WTC11 (cell line): ENCODE results near the gene CNMD. TPM values are rescaled to one million over a fixed set of nuclear protein-coding genes. Genes with fewer than 3 reads are reported as not detected.
A peak's percentile ranks its signal among the peaks of the same experiment; 100 is the strongest.
"Not testable (repeated sequence)": the region's sequence is repeated elsewhere in the genome, so short reads cannot be mapped to it uniquely, and the experiment has no call there.

ENCODE experiments used
- ATAC-seq: fragments of 200-7000 bp; cut with Tn5 transposase; 2 replicates; pipeline ENCODE4 v1.10.0; 2021; ENCODE audit warnings: mild to moderate bottlenecking, moderate library complexity
- CTCF ChIA-PET: fragments of 300-600 bp; sonication (Branson Sonifier 250); formaldehyde crosslinking; loops from one replicate; lab custom pipeline; 2021; ENCODE audit warnings: antibody characterized with exemption; lab: Charles Lee
- POLR2A ChIA-PET: fragments of 350-600 bp; sonication (Branson Sonifier 250); formaldehyde crosslinking; loops from one replicate; lab custom pipeline; 2021; ENCODE audit warnings: antibody characterized with exemption; lab: Charles Lee
- DNase-seq: peaks from one replicate; pipeline ENCODE4 v3.0.0; 2021; ENCODE audit warnings: low spot score
- H3K27ac Mint-ChIP-seq: 2 replicates; pipeline ENCODE4 v1.8.0; 2021; ENCODE audit warnings: mixed read lengths
- H3K27me3 Mint-ChIP-seq: 2 replicates; pipeline ENCODE4 v1.8.0; 2021; ENCODE audit warnings: low read depth, mild to moderate bottlenecking, moderate library complexity, mixed read lengths
- H3K36me3 Mint-ChIP-seq: 2 replicates; pipeline ENCODE4 v1.8.0; 2021; ENCODE audit warnings: mixed read lengths
- H3K4me1 Mint-ChIP-seq: 2 replicates; pipeline ENCODE4 v1.8.0; 2022; ENCODE audit warnings: mixed read lengths
- H3K4me3 Mint-ChIP-seq: 2 replicates; pipeline ENCODE4 v1.8.0; 2021; ENCODE audit warnings: mild to moderate bottlenecking, moderate library complexity, mixed read lengths
- H3K9me3 Mint-ChIP-seq: 2 replicates; pipeline ENCODE4 v1.8.0; 2021; ENCODE audit warnings: mixed read lengths
- ARID4B ChIP-seq: sonication (generic); formaldehyde crosslinking; IDR thresholded peaks from 2 replicates; pipeline ENCODE4 v1.8.0; 2023; ENCODE audit warnings: missing genetic modification reagents, mild to moderate bottlenecking, borderline replicate concordance
- ATF1 ChIP-seq: sonication (generic); formaldehyde crosslinking; IDR thresholded peaks from 2 replicates; pipeline ENCODE4 v1.8.1; 2023; ENCODE audit warnings: mild to moderate bottlenecking, moderate library complexity, missing genetic modification reagents
- E2F4 ChIP-seq: sonication (generic); formaldehyde crosslinking; IDR thresholded peaks from 2 replicates; pipeline ENCODE4 v1.8.1; 2022; ENCODE audit warnings: low read depth, mild to moderate bottlenecking, moderate library complexity, missing genetic modification reagents, borderline replicate concordance
- KAT7 ChIP-seq: sonication (generic); formaldehyde crosslinking; IDR thresholded peaks from 2 replicates; pipeline ENCODE4 v1.8.1; 2023; ENCODE audit warnings: missing genetic modification reagents, mild to moderate bottlenecking, borderline replicate concordance
- NR1H2 ChIP-seq: sonication (generic); formaldehyde crosslinking; IDR thresholded peaks from 2 replicates; pipeline ENCODE4 v1.9.0; 2021; ENCODE audit warnings: mild to moderate bottlenecking, moderate library complexity, missing genetic modification reagents
- PREB ChIP-seq: sonication (generic); formaldehyde crosslinking; IDR thresholded peaks from 2 replicates; pipeline ENCODE4 v1.8.1; 2022; ENCODE audit warnings: mild to moderate bottlenecking, missing genetic modification reagents, moderate library complexity, borderline replicate concordance
- RELA ChIP-seq: sonication (generic); formaldehyde crosslinking; IDR thresholded peaks from 2 replicates; pipeline ENCODE4 v1.8.1; 2022; ENCODE audit warnings: missing genetic modification reagents, mild to moderate bottlenecking, borderline replicate concordance
- ZBTB21 ChIP-seq: sonication (generic); formaldehyde crosslinking; IDR thresholded peaks from 2 replicates; pipeline ENCODE4 v1.8.1; 2023; ENCODE audit warnings: mild to moderate bottlenecking, missing genetic modification reagents, borderline replicate concordance
- total RNA-seq: library from RNA; stranded (reverse); gene quantifications from 3 replicates; pipeline ENCODE4 v1.2.3, GENCODE V29; 2021
- TF ChIP-seq, protein P1 (sequence below): fragments of 250-450 bp; sonication (Bioruptor Pico); IDR thresholded peaks from 2 replicates; pipeline ENCODE4 v1.9.0; 2021; ENCODE audit warnings: mild to moderate bottlenecking
- TF ChIP-seq, protein P2 (sequence below): fragments of 200-600 bp; IDR thresholded peaks from 2 replicates; pipeline ENCODE4 v1.8.0; 2022; ENCODE audit warnings: antibody characterized with exemption

CNMD gene
- total RNA-seq, 1 experiment from 2014 or later = 95.1 TPM

DNA sequence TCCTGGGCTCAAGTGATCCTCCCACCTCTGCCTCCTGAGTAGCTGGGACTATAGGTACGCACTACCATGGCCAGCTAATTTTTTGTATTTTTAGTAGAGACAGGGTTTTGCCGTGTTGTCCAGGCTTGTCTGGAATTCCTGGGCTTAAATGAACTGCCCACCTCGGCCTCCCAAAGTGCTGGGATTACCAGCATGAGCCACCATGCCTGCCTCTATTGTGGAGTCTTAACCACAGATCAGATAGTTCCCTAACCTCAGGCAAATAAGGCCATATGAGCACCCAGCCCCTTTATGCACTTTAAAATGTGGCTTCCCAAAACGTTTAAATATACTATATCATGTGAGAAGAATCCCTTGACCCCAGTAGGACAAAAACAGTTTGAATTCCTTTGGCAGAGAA lies 16.4 kb downstream of the CNMD start:
- Mint-ChIP-seq H3K4me1 (peaks cover 24% of the 10 kb centered on the region), H3K27me3 (peaks cover 6% of the 10 kb centered on the region)

DNA sequence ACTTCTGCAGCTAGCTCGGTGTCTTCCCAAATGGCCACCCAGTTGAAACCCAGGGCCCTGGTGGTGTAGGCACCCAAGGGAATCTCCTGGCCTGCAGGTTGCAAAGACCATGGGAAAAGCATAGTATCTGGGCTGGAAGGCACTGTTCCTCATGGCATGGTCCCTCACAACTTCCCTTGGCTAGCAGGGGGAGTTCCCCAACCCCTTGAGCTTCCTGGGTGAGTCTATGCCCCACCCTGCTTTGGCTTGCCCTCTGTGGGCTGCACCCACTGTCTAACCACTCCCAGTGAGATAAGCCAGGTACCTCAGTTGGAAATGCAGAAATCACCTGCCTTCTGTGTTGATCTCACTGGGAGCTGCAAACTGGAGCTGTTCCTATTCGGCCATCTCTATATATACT lies 18.3 kb downstream of the CNMD start:
- ATAC-seq, H3K27me3 Mint-ChIP-seq, DNase-seq, H3K27ac Mint-ChIP-seq, H3K4me3 Mint-ChIP-seq, POLR2A ChIA-PET: not testable (repeated sequence)
- CTCF ChIA-PET = interaction anchor here (1.5 to 2.0 kb wide), 2 partner anchors 88 to 125 kb away, joined by 5 to 7 read pairs; no protein-coding TSS in a partner anchor
- Mint-ChIP-seq H3K36me3 (peaks cover 84% of the 10 kb centered on the region), H3K4me1 (peaks cover 17% of the 10 kb centered on the region), H3K9me3 (peaks cover 56% of the 10 kb centered on the region)

More for the DNA sequence above, 16.4 kb downstream of the CNMD start:
- no peak overlapping the region for H3K4me3 Mint-ChIP-seq
- ATAC-seq (no peak), DNase-seq (no peak)
- CTCF ChIA-PET = interaction anchor here (1.3 kb wide), 1 partner anchor 15 kb away, joined by 4 read pairs; no protein-coding TSS in a partner anchor
- no peak overlapping the region for H3K27ac Mint-ChIP-seq
- POLR2A ChIA-PET = no interaction called here
- TF ChIP-seq PREB (CRISPR knock-in tag) = no peak
- no peak for TF ChIP-seq ZBTB21 (CRISPR knock-in tag)
- TF ChIP-seq NR1H2 (CRISPR knock-in tag) = no peak
- no peak for TF ChIP-seq KAT7 (CRISPR knock-in tag)
- no peak for TF ChIP-seq ARID4B (CRISPR knock-in tag)
- TF ChIP-seq, protein P1, sequence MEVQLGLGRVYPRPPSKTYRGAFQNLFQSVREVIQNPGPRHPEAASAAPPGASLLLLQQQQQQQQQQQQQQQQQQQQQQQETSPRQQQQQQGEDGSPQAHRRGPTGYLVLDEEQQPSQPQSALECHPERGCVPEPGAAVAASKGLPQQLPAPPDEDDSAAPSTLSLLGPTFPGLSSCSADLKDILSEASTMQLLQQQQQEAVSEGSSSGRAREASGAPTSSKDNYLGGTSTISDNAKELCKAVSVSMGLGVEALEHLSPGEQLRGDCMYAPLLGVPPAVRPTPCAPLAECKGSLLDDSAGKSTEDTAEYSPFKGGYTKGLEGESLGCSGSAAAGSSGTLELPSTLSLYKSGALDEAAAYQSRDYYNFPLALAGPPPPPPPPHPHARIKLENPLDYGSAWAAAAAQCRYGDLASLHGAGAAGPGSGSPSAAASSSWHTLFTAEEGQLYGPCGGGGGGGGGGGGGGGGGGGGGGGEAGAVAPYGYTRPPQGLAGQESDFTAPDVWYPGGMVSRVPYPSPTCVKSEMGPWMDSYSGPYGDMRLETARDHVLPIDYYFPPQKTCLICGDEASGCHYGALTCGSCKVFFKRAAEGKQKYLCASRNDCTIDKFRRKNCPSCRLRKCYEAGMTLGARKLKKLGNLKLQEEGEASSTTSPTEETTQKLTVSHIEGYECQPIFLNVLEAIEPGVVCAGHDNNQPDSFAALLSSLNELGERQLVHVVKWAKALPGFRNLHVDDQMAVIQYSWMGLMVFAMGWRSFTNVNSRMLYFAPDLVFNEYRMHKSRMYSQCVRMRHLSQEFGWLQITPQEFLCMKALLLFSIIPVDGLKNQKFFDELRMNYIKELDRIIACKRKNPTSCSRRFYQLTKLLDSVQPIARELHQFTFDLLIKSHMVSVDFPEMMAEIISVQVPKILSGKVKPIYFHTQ (CRISPR knock-in tag) = no peak
- TF ChIP-seq E2F4 (CRISPR knock-in tag) = no peak
- TF ChIP-seq ATF1 (CRISPR knock-in tag) = no peak
- TF ChIP-seq, protein P2, sequence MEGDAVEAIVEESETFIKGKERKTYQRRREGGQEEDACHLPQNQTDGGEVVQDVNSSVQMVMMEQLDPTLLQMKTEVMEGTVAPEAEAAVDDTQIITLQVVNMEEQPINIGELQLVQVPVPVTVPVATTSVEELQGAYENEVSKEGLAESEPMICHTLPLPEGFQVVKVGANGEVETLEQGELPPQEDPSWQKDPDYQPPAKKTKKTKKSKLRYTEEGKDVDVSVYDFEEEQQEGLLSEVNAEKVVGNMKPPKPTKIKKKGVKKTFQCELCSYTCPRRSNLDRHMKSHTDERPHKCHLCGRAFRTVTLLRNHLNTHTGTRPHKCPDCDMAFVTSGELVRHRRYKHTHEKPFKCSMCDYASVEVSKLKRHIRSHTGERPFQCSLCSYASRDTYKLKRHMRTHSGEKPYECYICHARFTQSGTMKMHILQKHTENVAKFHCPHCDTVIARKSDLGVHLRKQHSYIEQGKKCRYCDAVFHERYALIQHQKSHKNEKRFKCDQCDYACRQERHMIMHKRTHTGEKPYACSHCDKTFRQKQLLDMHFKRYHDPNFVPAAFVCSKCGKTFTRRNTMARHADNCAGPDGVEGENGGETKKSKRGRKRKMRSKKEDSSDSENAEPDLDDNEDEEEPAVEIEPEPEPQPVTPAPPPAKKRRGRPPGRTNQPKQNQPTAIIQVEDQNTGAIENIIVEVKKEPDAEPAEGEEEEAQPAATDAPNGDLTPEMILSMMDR = no peak
- TF ChIP-seq RELA = no peak
- H3K9me3 Mint-ChIP-seq = peaks cover 46% of the 10 kb centered on the region
- peaks cover 74% of the 10 kb centered on the region for H3K36me3 Mint-ChIP-seq

DNA sequence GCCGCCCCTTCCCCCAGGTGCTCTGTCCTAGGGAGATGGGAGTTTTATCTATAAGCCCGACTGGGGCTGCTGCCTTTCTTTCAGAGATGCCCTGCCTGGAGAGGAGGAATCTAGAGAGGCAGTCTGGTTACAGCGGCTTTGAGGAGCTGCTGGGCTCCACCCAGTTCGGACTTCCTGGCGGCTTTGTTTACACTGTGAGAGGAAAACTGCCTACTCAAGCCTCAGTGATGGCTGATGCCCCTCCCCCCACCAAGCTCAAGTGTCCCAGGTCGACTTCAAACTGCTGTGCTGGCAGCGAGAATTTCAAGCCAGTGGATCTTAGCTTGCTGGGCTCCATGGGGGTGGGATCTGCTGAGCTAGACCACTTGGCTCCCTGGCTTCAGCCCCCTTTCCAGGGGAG lies 18.7 kb downstream of the CNMD start:
- POLR2A ChIA-PET, H3K27me3 Mint-ChIP-seq, H3K4me3 Mint-ChIP-seq, H3K27ac Mint-ChIP-seq: not testable (repeated sequence)
- DNase-seq = peak; percentile 29
- Mint-ChIP-seq H3K36me3 (peaks cover 86% of the 10 kb centered on the region), H3K4me1 (peaks cover 13% of the 10 kb centered on the region), H3K9me3 (peaks cover 60% of the 10 kb centered on the region)
- peak; percentile 69 for ATAC-seq
- CTCF ChIA-PET = interaction anchor here (1.5 to 2.0 kb wide), 2 partner anchors 88 to 126 kb away, joined by 5 to 7 read pairs; no protein-coding TSS in a partner anchor
